Trophoblast cell (in vitro differentiated cells and primary cell): Measurements from ENCODE around the gene TSPAN5.

ENCODE experiments used
- DNase-seq, 2 donors: peaks; one replicate each; pipeline ENCODE4 v3.0.0-alpha.2; 2016
- H2AFZ ChIP-seq: 2 replicates; pipeline ENCODE4 v1.6.1; 2013; ENCODE audit warnings: low read length, moderate library complexity, mild to moderate bottlenecking; ENCODE audit not compliant: insufficient read depth, poor library complexity
- H2AK5ac ChIP-seq: 2 replicates; pipeline ENCODE4 v1.6.1; 2013; ENCODE audit warnings: mild to moderate bottlenecking, low read length
- H2BK120ac ChIP-seq: 2 replicates; pipeline ENCODE4 v1.6.1; 2013; ENCODE audit warnings: low read length, mild to moderate bottlenecking, moderate library complexity; ENCODE audit not compliant: insufficient read depth, poor library complexity
- H2BK12ac ChIP-seq: 2 replicates; pipeline ENCODE4 v1.6.1; 2013; ENCODE audit warnings: mild to moderate bottlenecking, low read length, moderate library complexity
- H2BK5ac ChIP-seq: 2 replicates; pipeline ENCODE4 v1.6.1; 2013; ENCODE audit warnings: low read length, low read depth, moderate library complexity, mild to moderate bottlenecking; ENCODE audit not compliant: poor library complexity
- H3K14ac ChIP-seq: 2 replicates; pipeline ENCODE4 v1.6.1; 2013; ENCODE audit warnings: mild to moderate bottlenecking, low read length
- H3K18ac ChIP-seq: 2 replicates; pipeline ENCODE4 v1.6.1; 2013; ENCODE audit warnings: mild to moderate bottlenecking, low read length
- H3K23ac ChIP-seq: 2 replicates; pipeline ENCODE4 v1.6.1; 2013; ENCODE audit warnings: low read length
- H3K27ac ChIP-seq: 2 replicates; pipeline ENCODE4 v1.5.1; 2013; ENCODE audit warnings: low read depth, mild to moderate bottlenecking, inconsistent platforms, low read length, moderate library complexity
- H3K27me3 ChIP-seq: 2 replicates; pipeline ENCODE4 v1.6.1; 2013; ENCODE audit warnings: inconsistent platforms, mild to moderate bottlenecking, low read length, moderate library complexity; ENCODE audit not compliant: insufficient read depth
- H3K36me3 ChIP-seq, 2 experiments: 1 replicate in 1 of 2; 2 replicates in 1 of 2; pipeline ENCODE4 v1.6.1; 2013; ENCODE audit warnings: low read length in 2 of 2, mild to moderate bottlenecking in 2 of 2, moderate library complexity in 1 of 2; ENCODE audit not compliant: insufficient read depth in 2 of 2, control insufficient read depth in 1 of 2
- H3K4ac ChIP-seq: 2 replicates; pipeline ENCODE4 v1.6.1; 2013; ENCODE audit warnings: low read depth, mild to moderate bottlenecking, low read length, moderate library complexity
- H3K4me1 ChIP-seq, 2 experiments: 1 replicate in 1 of 2; 2 replicates in 1 of 2; pipeline ENCODE4 v1.6.1; 2013; ENCODE audit warnings: low read length in 2 of 2, mild to moderate bottlenecking in 2 of 2, moderate library complexity in 1 of 2; ENCODE audit not compliant: insufficient read depth in 2 of 2, control insufficient read depth in 1 of 2
- H3K4me2 ChIP-seq: 2 replicates; pipeline ENCODE4 v1.6.1; 2013; ENCODE audit warnings: inconsistent platforms, mild to moderate bottlenecking, low read length, moderate library complexity
- H3K4me3 ChIP-seq: 2 replicates; pipeline ENCODE4 v1.5.1; 2013; ENCODE audit warnings: mild to moderate bottlenecking, low read depth, low read length, inconsistent platforms
- H3K79me1 ChIP-seq: one replicate; pipeline ENCODE4 v1.6.1; 2013; ENCODE audit warnings: low read length
- H3K79me2 ChIP-seq: 2 replicates; pipeline ENCODE4 v1.6.1; 2013; ENCODE audit warnings: low read length, mild to moderate bottlenecking; ENCODE audit not compliant: control insufficient read depth, insufficient read depth, poor library complexity
- H3K9ac ChIP-seq: 2 replicates; pipeline ENCODE4 v1.6.1; 2013; ENCODE audit warnings: mild to moderate bottlenecking, low read length
- H3K9me3 ChIP-seq: 2 replicates; pipeline ENCODE4 v1.6.1; 2013; ENCODE audit warnings: low read depth, mild to moderate bottlenecking, control low read depth, inconsistent platforms, low read length; ENCODE audit not compliant: insufficient read depth
- H4K12ac ChIP-seq: 2 replicates; pipeline ENCODE4 v1.6.1; 2013; ENCODE audit warnings: low read depth, mild to moderate bottlenecking, low read length, moderate library complexity
- H4K8ac ChIP-seq: 2 replicates; pipeline ENCODE4 v1.6.1; 2013; ENCODE audit warnings: low read depth, mild to moderate bottlenecking, low read length, moderate library complexity
- H4K91ac ChIP-seq: one replicate; pipeline ENCODE4 v1.6.1; 2013; ENCODE audit warnings: low read depth, mild to moderate bottlenecking, low read length, moderate library complexity
- WGBS: extraction: QIAGEN DNeasy Blood & Tissue Kit; methylation state at CpG from one replicate; pipeline ENCODE4 v1.1.7; 2013; ENCODE audit warnings: missing lambda C conversion rate; ENCODE audit not compliant: insufficient read length, insufficient coverage; ENCODE audit errors: extremely low coverage; 5-methylcytosine and 5-hydroxymethylcytosine counted together

Gene TSPAN5

GRCh38 chr4:98614662-98615061 lies 43.7 kb downstream of the TSPAN5 start:
- no peak overlapping the region for H3K14ac ChIP-seq
- H3K27ac ChIP-seq = no peak overlapping the region
- no peak for DNase-seq
- no peak overlapping the region for H3K9ac ChIP-seq
- H3K4me1 ChIP-seq = no peaks in the 10 kb centered on the region
- no peak overlapping the region for H3K4me2 ChIP-seq
- H2AFZ ChIP-seq = no peak overlapping the region
- H3K4me3 ChIP-seq = no peak overlapping the region
- no peaks in the 10 kb centered on the region for H3K9me3 ChIP-seq
- H3K23ac ChIP-seq = no peak overlapping the region
- no peak overlapping the region for H3K18ac ChIP-seq
- H3K36me3 ChIP-seq = no peaks in the 10 kb centered on the region
- H3K27me3 ChIP-seq = no peaks in the 10 kb centered on the region
- no peak overlapping the region for H4K12ac ChIP-seq
- WGBS = no CpG with 5 or more reads among the region's 4 CpGs
- no peak overlapping the region for H2BK12ac ChIP-seq
- H3K79me1 ChIP-seq = no peaks in the 10 kb centered on the region
- H2BK120ac ChIP-seq = no peak overlapping the region
- H2AK5ac ChIP-seq = no peak overlapping the region
- no peak overlapping the region for H3K4ac ChIP-seq
- H4K91ac ChIP-seq = no peak overlapping the region
- no peak overlapping the region for H2BK5ac ChIP-seq
- no peaks in the 10 kb centered on the region for H3K79me2 ChIP-seq
- no peak overlapping the region for H4K8ac ChIP-seq

- Histone ChIP-seq H2BK5ac (no peak overlapping the region), H2AK5ac (no peak overlapping the region), H3K27me3 (no peaks in the 10 kb centered on the region), H3K4me2 (no peak overlapping the region), H2BK120ac (no peak overlapping the region), H3K79me2 (no peaks in the 10 kb centered on the region), H3K9me3 (no peaks in the 10 kb centered on the region), H3K27ac (no peak overlapping the region), H2BK12ac (no peak overlapping the region), H3K4me1 (no peaks in the 10 kb centered on the region), H2AFZ (no peak overlapping the region), H4K91ac (no peak overlapping the region), H3K36me3 (no peaks in the 10 kb centered on the region), H3K4me3 (no peak overlapping the region), H3K23ac (no peak overlapping the region), H4K8ac (no peak overlapping the region), H4K12ac (no peak overlapping the region), H3K14ac (no peak overlapping the region), H3K4ac (no peak overlapping the region), H3K9ac (no peak overlapping the region), H3K18ac (no peak overlapping the region), H3K79me1 (no peaks in the 10 kb centered on the region)
- DNase-seq = no peak
- no CpG with 5 or more reads among the region's 3 CpGs for WGBS
Observed at GRCh38 chr4:98614094-98614493, 44.3 kb downstream of the TSPAN5 start.

- Histone ChIP-seq H3K9ac (no peak overlapping the region), H3K4ac (no peak overlapping the region), H3K4me1 (no peaks in the 10 kb centered on the region), H3K79me2 (no peaks in the 10 kb centered on the region), H4K8ac (no peak overlapping the region), H3K79me1 (no peaks in the 10 kb centered on the region), H3K18ac (no peak overlapping the region), H2BK12ac (no peak overlapping the region), H2AK5ac (no peak overlapping the region), H3K4me3 (no peak overlapping the region), H4K91ac (no peak overlapping the region), H3K27me3 (no peaks in the 10 kb centered on the region), H3K14ac (no peak overlapping the region), H3K27ac (no peak overlapping the region), H3K4me2 (no peak overlapping the region), H3K36me3 (no peaks in the 10 kb centered on the region), H3K23ac (no peak overlapping the region), H2BK5ac (no peak overlapping the region), H4K12ac (no peak overlapping the region), H3K9me3 (no peaks in the 10 kb centered on the region), H2BK120ac (no peak overlapping the region), H2AFZ (no peak overlapping the region)
- no peak for DNase-seq
- no CpG with 5 or more reads among the region's 4 CpGs for WGBS
Observed at GRCh38 chr4:98613453-98614075, 44.8 kb downstream of the TSPAN5 start.

- Histone ChIP-seq H2AFZ (no peak overlapping the region), H3K27ac (no peak overlapping the region), H3K79me2 (no peaks in the 10 kb centered on the region), H2BK12ac (no peak overlapping the region), H3K9ac (no peak overlapping the region), H3K4me2 (no peak overlapping the region), H2AK5ac (no peak overlapping the region), H2BK120ac (no peak overlapping the region), H3K4me1 (no peaks in the 10 kb centered on the region), H3K79me1 (no peaks in the 10 kb centered on the region), H3K27me3 (no peaks in the 10 kb centered on the region), H3K36me3 (no peaks in the 10 kb centered on the region), H3K4me3 (no peak overlapping the region), H3K4ac (no peak overlapping the region), H2BK5ac (no peak overlapping the region), H3K18ac (no peak overlapping the region), H3K23ac (no peak overlapping the region), H4K12ac (no peak overlapping the region), H3K14ac (no peak overlapping the region), H4K8ac (no peak overlapping the region), H3K9me3 (no peaks in the 10 kb centered on the region), H4K91ac (no peak overlapping the region)
- no peak for DNase-seq
- no CpG with 5 or more reads among the region's 11 CpGs for WGBS
Observed at GRCh38 chr4:98612318-98613250, 45.8 kb downstream of the TSPAN5 start.
